GM21619 (cell line): Measurements from ENCODE around the gene PNISR.

Experiments used
- ATAC-seq: cut with Tn5 transposase; IDR thresholded peaks from one replicate; pipeline ENCODE4 v1.9.1; 2021; ENCODE audit not compliant: unreplicated experiment

Gene PNISR

DNA sequence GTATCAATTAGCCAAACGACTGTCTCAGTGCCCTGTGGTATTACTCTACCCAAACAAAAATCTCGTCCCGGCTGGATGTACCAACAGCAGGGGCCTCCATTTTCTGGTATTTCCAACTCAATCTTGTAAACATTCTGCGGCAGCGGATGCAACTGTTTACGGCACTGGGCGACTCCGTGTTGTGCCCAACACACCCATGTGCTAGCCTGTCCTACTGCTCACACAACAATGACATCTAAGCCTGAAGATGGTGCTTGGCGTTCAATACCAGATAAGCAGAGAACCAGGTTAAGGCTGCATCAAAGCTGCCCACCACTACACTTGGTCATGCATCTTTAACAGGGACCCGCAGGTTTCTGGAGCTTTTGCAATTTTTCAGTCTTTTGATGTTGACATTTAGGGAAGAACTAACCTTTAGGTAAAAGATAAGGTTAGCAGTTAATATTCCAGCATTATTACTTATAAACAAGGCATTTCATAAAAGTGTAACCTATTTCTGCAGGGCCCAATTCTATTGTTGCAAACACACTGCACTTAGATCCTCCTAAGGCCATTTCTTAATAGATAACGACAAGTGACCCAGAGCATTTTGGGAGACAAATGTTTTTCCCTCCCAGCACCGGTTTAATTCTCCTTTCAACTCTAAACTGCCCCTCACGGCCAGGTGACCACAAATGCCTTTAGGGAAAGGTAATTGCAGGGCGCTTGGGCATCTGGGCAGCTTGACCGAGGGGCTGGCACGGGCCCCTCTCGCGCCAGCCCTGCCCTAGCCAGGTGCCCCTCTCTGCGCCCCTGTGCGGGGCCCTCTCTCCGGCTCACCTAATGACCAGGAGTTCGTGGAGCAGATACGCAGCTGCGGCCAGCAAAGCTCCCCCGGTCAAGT lies 76.6 kb downstream of the PNISR start:
- no peak for ATAC-seq
